WTC11 (cell line): ENCODE results near the gene TNS4. TPM values are rescaled to one million over a fixed set of nuclear protein-coding genes. Genes with fewer than 3 reads are reported as not detected.

ENCODE experiments used
- ATAC-seq: fragments of 200-7000 bp; cut with Tn5 transposase; 2 replicates; pipeline ENCODE4 v1.10.0; 2021; ENCODE audit warnings: mild to moderate bottlenecking, moderate library complexity
- CTCF ChIA-PET: fragments of 300-600 bp; sonication (Branson Sonifier 250); formaldehyde crosslinking; loops from one replicate; lab custom pipeline; 2021; ENCODE audit warnings: antibody characterized with exemption; lab: Charles Lee
- POLR2A ChIA-PET: fragments of 350-600 bp; sonication (Branson Sonifier 250); formaldehyde crosslinking; loops from one replicate; lab custom pipeline; 2021; ENCODE audit warnings: antibody characterized with exemption; lab: Charles Lee
- DNase-seq: peaks from one replicate; pipeline ENCODE4 v3.0.0; 2021; ENCODE audit warnings: low spot score
- H3K27ac Mint-ChIP-seq: 2 replicates; pipeline ENCODE4 v1.8.0; 2021; ENCODE audit warnings: mixed read lengths
- H3K27me3 Mint-ChIP-seq: 2 replicates; pipeline ENCODE4 v1.8.0; 2021; ENCODE audit warnings: low read depth, mild to moderate bottlenecking, moderate library complexity, mixed read lengths
- H3K36me3 Mint-ChIP-seq: 2 replicates; pipeline ENCODE4 v1.8.0; 2021; ENCODE audit warnings: mixed read lengths
- H3K4me1 Mint-ChIP-seq: 2 replicates; pipeline ENCODE4 v1.8.0; 2022; ENCODE audit warnings: mixed read lengths
- H3K4me3 Mint-ChIP-seq: 2 replicates; pipeline ENCODE4 v1.8.0; 2021; ENCODE audit warnings: mild to moderate bottlenecking, moderate library complexity, mixed read lengths
- H3K9me3 Mint-ChIP-seq: 2 replicates; pipeline ENCODE4 v1.8.0; 2021; ENCODE audit warnings: mixed read lengths
- AR ChIP-seq: fragments of 250-450 bp; sonication (Bioruptor Pico); IDR thresholded peaks from 2 replicates; pipeline ENCODE4 v1.9.0; 2021; ENCODE audit warnings: mild to moderate bottlenecking
- ATF3 ChIP-seq: sonication (generic); formaldehyde crosslinking; conservative IDR thresholded peaks from 2 replicates; pipeline ENCODE4 v1.8.1; 2022; ENCODE audit warnings: mild to moderate bottlenecking, missing genetic modification reagents
- CDX4 ChIP-seq: fragments of 250-450 bp; sonication (Bioruptor Pico); IDR thresholded peaks from 2 replicates; pipeline ENCODE4 v1.9.0; 2021; ENCODE audit warnings: moderate library complexity, mild to moderate bottlenecking, inconsistent platforms, borderline replicate concordance
- E2F1 ChIP-seq: sonication (generic); formaldehyde crosslinking; IDR thresholded peaks from 2 replicates; pipeline ENCODE4 v1.8.0; 2022; ENCODE audit warnings: mild to moderate bottlenecking, missing genetic modification reagents
- GTF2I ChIP-seq: fragments of 250-450 bp; sonication (Bioruptor Pico); conservative IDR thresholded peaks from 2 replicates; pipeline ENCODE4 v1.4.0; 2021; ENCODE audit warnings: mild to moderate bottlenecking
- JAZF1 ChIP-seq: fragments of 250-450 bp; sonication (Bioruptor Pico); IDR thresholded peaks from 2 replicates; pipeline ENCODE4 v1.9.0; 2021; ENCODE audit warnings: moderate library complexity, mild to moderate bottlenecking, inconsistent platforms
- MAX ChIP-seq: sonication (generic); formaldehyde crosslinking; IDR thresholded peaks from 2 replicates; pipeline ENCODE4 v1.8.0; 2022; ENCODE audit warnings: mild to moderate bottlenecking, missing genetic modification reagents
- MXD4 ChIP-seq: fragments of 250-450 bp; sonication (Bioruptor Pico); IDR thresholded peaks from 2 replicates; pipeline ENCODE4 v1.8.0; 2021; ENCODE audit warnings: mild to moderate bottlenecking, moderate library complexity, borderline replicate concordance
- NR3C1 ChIP-seq: sonication (generic); formaldehyde crosslinking; conservative IDR thresholded peaks from 2 replicates; pipeline ENCODE4 v1.8.1; 2023; ENCODE audit warnings: low read depth, mild to moderate bottlenecking, missing genetic modification reagents
- OVOL2 ChIP-seq: fragments of 250-450 bp; sonication (Bioruptor Pico); IDR thresholded peaks from 2 replicates; pipeline ENCODE4 v1.9.0; 2021; ENCODE audit warnings: mild to moderate bottlenecking, borderline replicate concordance
- RORB ChIP-seq: fragments of 250-450 bp; sonication (Bioruptor Pico); IDR thresholded peaks from 2 replicates; pipeline ENCODE4 v1.9.0; 2021; ENCODE audit warnings: mild to moderate bottlenecking
- TCF7 ChIP-seq: sonication (generic); formaldehyde crosslinking; IDR thresholded peaks from 2 replicates; pipeline ENCODE4 v1.8.0; 2022; ENCODE audit warnings: mild to moderate bottlenecking, low read depth, missing genetic modification reagents, moderate library complexity
- TP53 ChIP-seq: sonication (generic); formaldehyde crosslinking; IDR thresholded peaks from 2 replicates; pipeline ENCODE4 v1.8.1; 2023; ENCODE audit warnings: mild to moderate bottlenecking, missing genetic modification reagents
- ZNF121 ChIP-seq: sonication (generic); formaldehyde crosslinking; IDR thresholded peaks from 2 replicates; pipeline ENCODE4 v1.8.0; 2023; ENCODE audit warnings: missing genetic modification reagents
- ZNF138 ChIP-seq: sonication (generic); formaldehyde crosslinking; conservative IDR thresholded peaks from 2 replicates; pipeline ENCODE4 v1.8.1; 2022; ENCODE audit warnings: mild to moderate bottlenecking, moderate library complexity, missing genetic modification reagents
- ZNF219 ChIP-seq: sonication (generic); formaldehyde crosslinking; IDR thresholded peaks from 2 replicates; pipeline ENCODE4 v1.8.0; 2023; ENCODE audit warnings: missing genetic modification reagents, mild to moderate bottlenecking, borderline replicate concordance
- total RNA-seq: library from RNA; stranded (reverse); gene quantifications from 3 replicates; pipeline ENCODE4 v1.2.3, GENCODE V29; 2021
- TF ChIP-seq, protein P1 (sequence below): sonication (generic); formaldehyde crosslinking; IDR thresholded peaks from 2 replicates; pipeline ENCODE4 v1.8.0; 2023; ENCODE audit warnings: missing genetic modification reagents, mild to moderate bottlenecking, borderline replicate concordance

TNS4 gene
- total RNA-seq, 1 experiment from 2014 or later, result 0.87 TPM

GRCh38 chr17:40493697-40494096 lies 7.7 kb downstream of the TNS4 start (continued):
- TF ChIP-seq MXD4, result no peak
- no peak for TF ChIP-seq E2F1 (CRISPR knock-in tag)
- TF ChIP-seq MAX (CRISPR knock-in tag), result no peak
- TF ChIP-seq TCF7 (CRISPR knock-in tag), result no peak
- no peak for TF ChIP-seq NR3C1

- no peaks in the 10 kb centered on the region for H3K36me3 Mint-ChIP-seq
- DNase-seq (no peak), ATAC-seq (peak; percentile 46)
- TF ChIP-seq, protein P1, sequence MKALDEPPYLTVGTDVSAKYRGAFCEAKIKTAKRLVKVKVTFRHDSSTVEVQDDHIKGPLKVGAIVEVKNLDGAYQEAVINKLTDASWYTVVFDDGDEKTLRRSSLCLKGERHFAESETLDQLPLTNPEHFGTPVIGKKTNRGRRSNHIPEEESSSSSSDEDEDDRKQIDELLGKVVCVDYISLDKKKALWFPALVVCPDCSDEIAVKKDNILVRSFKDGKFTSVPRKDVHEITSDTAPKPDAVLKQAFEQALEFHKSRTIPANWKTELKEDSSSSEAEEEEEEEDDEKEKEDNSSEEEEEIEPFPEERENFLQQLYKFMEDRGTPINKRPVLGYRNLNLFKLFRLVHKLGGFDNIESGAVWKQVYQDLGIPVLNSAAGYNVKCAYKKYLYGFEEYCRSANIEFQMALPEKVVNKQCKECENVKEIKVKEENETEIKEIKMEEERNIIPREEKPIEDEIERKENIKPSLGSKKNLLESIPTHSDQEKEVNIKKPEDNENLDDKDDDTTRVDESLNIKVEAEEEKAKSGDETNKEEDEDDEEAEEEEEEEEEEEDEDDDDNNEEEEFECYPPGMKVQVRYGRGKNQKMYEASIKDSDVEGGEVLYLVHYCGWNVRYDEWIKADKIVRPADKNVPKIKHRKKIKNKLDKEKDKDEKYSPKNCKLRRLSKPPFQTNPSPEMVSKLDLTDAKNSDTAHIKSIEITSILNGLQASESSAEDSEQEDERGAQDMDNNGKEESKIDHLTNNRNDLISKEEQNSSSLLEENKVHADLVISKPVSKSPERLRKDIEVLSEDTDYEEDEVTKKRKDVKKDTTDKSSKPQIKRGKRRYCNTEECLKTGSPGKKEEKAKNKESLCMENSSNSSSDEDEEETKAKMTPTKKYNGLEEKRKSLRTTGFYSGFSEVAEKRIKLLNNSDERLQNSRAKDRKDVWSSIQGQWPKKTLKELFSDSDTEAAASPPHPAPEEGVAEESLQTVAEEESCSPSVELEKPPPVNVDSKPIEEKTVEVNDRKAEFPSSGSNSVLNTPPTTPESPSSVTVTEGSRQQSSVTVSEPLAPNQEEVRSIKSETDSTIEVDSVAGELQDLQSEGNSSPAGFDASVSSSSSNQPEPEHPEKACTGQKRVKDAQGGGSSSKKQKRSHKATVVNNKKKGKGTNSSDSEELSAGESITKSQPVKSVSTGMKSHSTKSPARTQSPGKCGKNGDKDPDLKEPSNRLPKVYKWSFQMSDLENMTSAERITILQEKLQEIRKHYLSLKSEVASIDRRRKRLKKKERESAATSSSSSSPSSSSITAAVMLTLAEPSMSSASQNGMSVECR, result no peak
- TF ChIP-seq ZNF138 (CRISPR knock-in tag), result no peak
- no peak for TF ChIP-seq RORB (CRISPR knock-in tag)
- no peak for TF ChIP-seq ZNF121 (CRISPR knock-in tag)
- TF ChIP-seq ZNF219 (CRISPR knock-in tag), result no peak
- no peak for TF ChIP-seq JAZF1
- no peak for TF ChIP-seq ATF3 (CRISPR knock-in tag)
- TF ChIP-seq TP53 (CRISPR knock-in tag), result no peak
- TF ChIP-seq OVOL2 (CRISPR knock-in tag), result no peak
- TF ChIP-seq CDX4 (CRISPR knock-in tag), result no peak
- TF ChIP-seq GTF2I (CRISPR knock-in tag), result no peak
- TF ChIP-seq AR (CRISPR knock-in tag), result no peak
- peaks cover 55% of the 10 kb centered on the region for H3K4me1 Mint-ChIP-seq
- H3K4me3 Mint-ChIP-seq, result no peak overlapping the region
- CTCF ChIA-PET, result interaction anchor here (0.6 to 2.8 kb wide), 7 partner anchors 8 to 1158 kb away, joined by 3 to 62 read pairs (median 14); no protein-coding TSS in a partner anchor
- POLR2A ChIA-PET, result interaction anchor here (1.1 kb wide), 1 partner anchor 28 kb away, joined by 3 read pairs; no protein-coding TSS in a partner anchor
- H3K9me3 Mint-ChIP-seq, result no peaks in the 10 kb centered on the region
- H3K27me3 Mint-ChIP-seq, result peaks cover 2% of the 10 kb centered on the region; the same call in 1 of the 2 replicates
- 0 out of 2 replicates have a peak overlapping the region, but pooled peaks have one; percentile 87 for H3K27ac Mint-ChIP-seq
These were observed 9.9 kb downstream of the TNS4 start for GRCh38 chr17:40491486-40491885.
